Peyer's patch (tissue), 4 donors: ENCODE measurements around the gene ADD2.

Source experiments
- CTCF ChIP-seq, 6 experiments: fragments of 450-650 bp in 4 of 6; fragments of 200-600 bp in 2 of 6; sonication (generic) in 1 of 6; IDR thresholded peaks; one replicate each; pipeline ENCODE4 v1.5.1; 2017 to 2019; ENCODE audit warnings: antibody characterized with exemption in 6 of 6, mild to moderate bottlenecking in 3 of 6, moderate library complexity in 1 of 6
- POLR2A ChIP-seq, 2 donors: fragments of 450-650 bp; IDR thresholded peaks; one replicate each; pipeline ENCODE4 v1.5.1; 2017; ENCODE audit warnings: antibody characterized with exemption in 2 of 2, mild to moderate bottlenecking in 2 of 2, moderate library complexity in 2 of 2

GRCh38 chr2:70757360-70757759 lies 10.6 kb downstream of the ADD2 start:
- TF ChIP-seq POLR2A (IDR thresholded peaks at IDR 0.05) (no peak), CTCF (IDR thresholded peaks at IDR 0.05) (no peak)
